ENCODE measurements around the gene GLI3.

- TF ChIP-seq, protein P1, sequence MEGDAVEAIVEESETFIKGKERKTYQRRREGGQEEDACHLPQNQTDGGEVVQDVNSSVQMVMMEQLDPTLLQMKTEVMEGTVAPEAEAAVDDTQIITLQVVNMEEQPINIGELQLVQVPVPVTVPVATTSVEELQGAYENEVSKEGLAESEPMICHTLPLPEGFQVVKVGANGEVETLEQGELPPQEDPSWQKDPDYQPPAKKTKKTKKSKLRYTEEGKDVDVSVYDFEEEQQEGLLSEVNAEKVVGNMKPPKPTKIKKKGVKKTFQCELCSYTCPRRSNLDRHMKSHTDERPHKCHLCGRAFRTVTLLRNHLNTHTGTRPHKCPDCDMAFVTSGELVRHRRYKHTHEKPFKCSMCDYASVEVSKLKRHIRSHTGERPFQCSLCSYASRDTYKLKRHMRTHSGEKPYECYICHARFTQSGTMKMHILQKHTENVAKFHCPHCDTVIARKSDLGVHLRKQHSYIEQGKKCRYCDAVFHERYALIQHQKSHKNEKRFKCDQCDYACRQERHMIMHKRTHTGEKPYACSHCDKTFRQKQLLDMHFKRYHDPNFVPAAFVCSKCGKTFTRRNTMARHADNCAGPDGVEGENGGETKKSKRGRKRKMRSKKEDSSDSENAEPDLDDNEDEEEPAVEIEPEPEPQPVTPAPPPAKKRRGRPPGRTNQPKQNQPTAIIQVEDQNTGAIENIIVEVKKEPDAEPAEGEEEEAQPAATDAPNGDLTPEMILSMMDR (IDR thresholded peaks at IDR 0.05): no peak
- no peak for TF ChIP-seq POLR2A (IDR thresholded peaks at IDR 0.05)
Measured at GRCh38 chr7:42065942-42066341, 171.1 kb downstream of the GLI3 start.
